HG03280 (cell line): Measurements from ENCODE around the gene XXYLT1.
"Not testable (repeated sequence)": the region's sequence is repeated elsewhere in the genome, so short reads cannot be mapped to it uniquely, and the experiment has no call there.

Experiments
- ATAC-seq: cut with Tn5 transposase; IDR thresholded peaks from one replicate; pipeline ENCODE4 v1.9.1; 2021; ENCODE audit warnings: mild to moderate bottlenecking, moderate library complexity; ENCODE audit not compliant: unreplicated experiment

XXYLT1 gene

GRCh38 chr3:195187609-195188425 is 83.1 kb downstream of the XXYLT1 start:
- no peak for ATAC-seq

- not testable (repeated sequence) for ATAC-seq
Observed at GRCh38 chr3:195186710-195187047, 84.3 kb downstream of the XXYLT1 start.

GRCh38 chr3:195186041-195186709 is 84.8 kb downstream of the XXYLT1 start:
- ATAC-seq: no peak

- no peak for ATAC-seq
Observed at GRCh38 chr3:195185583-195185982, 85.4 kb downstream of the XXYLT1 start.

GRCh38 chr3:195184716-195185421 is 86.1 kb downstream of the XXYLT1 start:
- ATAC-seq: no peak

- no peak for ATAC-seq
Observed at GRCh38 chr3:195183071-195183776, 87.7 kb downstream of the XXYLT1 start.

- no peak for ATAC-seq
Observed at GRCh38 chr3:195182470-195182795, 88.5 kb downstream of the XXYLT1 start.

GRCh38 chr3:195181741-195182469 is 89.1 kb downstream of the XXYLT1 start:
- no peak for ATAC-seq

- no peak for ATAC-seq
Observed at GRCh38 chr3:195181113-195181498, 89.9 kb downstream of the XXYLT1 start.

- ATAC-seq: no peak
Observed at GRCh38 chr3:195180490-195181112, 90.4 kb downstream of the XXYLT1 start.

GRCh38 chr3:195179776-195180489 is 91.0 kb downstream of the XXYLT1 start:
- ATAC-seq: no peak

GRCh38 chr3:195178124-195178910 is 92.6 kb downstream of the XXYLT1 start:
- ATAC-seq: no peak

- ATAC-seq: no peak
Observed at GRCh38 chr3:195177422-195178123, 93.4 kb downstream of the XXYLT1 start.

GRCh38 chr3:195176776-195177175 is 94.2 kb downstream of the XXYLT1 start:
- no peak for ATAC-seq

GRCh38 chr3:195175476-195176337 is 95.3 kb downstream of the XXYLT1 start:
- ATAC-seq: no peak

- ATAC-seq: no peak
Observed at GRCh38 chr3:195175076-195175475, 95.9 kb downstream of the XXYLT1 start.

GRCh38 chr3:195173657-195174056 is 97.3 kb downstream of the XXYLT1 start:
- ATAC-seq: no peak
